GM12875 (cell line): ENCODE data around the gene TRAF3.

Source experiments
- H3K4me3 ChIP-seq: one replicate; pipeline ENCODE4 v1.5.1; 2011; ENCODE audit warnings: low read depth, low read length, control low read depth
- TF ChIP-seq, protein P1 (sequence below): IDR thresholded peaks from 2 replicates; pipeline ENCODE4 v1.5.1; 2011; ENCODE audit warnings: low read depth, mild to moderate bottlenecking, control low read depth, inconsistent platforms, low read length, moderate library complexity, borderline replicate concordance; ENCODE audit not compliant: insufficient read depth

Gene TRAF3

GRCh38 chr14:102805371-102805891 is 28.2 kb downstream of the TRAF3 start:
- TF ChIP-seq, protein P1, sequence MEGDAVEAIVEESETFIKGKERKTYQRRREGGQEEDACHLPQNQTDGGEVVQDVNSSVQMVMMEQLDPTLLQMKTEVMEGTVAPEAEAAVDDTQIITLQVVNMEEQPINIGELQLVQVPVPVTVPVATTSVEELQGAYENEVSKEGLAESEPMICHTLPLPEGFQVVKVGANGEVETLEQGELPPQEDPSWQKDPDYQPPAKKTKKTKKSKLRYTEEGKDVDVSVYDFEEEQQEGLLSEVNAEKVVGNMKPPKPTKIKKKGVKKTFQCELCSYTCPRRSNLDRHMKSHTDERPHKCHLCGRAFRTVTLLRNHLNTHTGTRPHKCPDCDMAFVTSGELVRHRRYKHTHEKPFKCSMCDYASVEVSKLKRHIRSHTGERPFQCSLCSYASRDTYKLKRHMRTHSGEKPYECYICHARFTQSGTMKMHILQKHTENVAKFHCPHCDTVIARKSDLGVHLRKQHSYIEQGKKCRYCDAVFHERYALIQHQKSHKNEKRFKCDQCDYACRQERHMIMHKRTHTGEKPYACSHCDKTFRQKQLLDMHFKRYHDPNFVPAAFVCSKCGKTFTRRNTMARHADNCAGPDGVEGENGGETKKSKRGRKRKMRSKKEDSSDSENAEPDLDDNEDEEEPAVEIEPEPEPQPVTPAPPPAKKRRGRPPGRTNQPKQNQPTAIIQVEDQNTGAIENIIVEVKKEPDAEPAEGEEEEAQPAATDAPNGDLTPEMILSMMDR: no peak
- no peak overlapping the region for H3K4me3 ChIP-seq

DNA sequence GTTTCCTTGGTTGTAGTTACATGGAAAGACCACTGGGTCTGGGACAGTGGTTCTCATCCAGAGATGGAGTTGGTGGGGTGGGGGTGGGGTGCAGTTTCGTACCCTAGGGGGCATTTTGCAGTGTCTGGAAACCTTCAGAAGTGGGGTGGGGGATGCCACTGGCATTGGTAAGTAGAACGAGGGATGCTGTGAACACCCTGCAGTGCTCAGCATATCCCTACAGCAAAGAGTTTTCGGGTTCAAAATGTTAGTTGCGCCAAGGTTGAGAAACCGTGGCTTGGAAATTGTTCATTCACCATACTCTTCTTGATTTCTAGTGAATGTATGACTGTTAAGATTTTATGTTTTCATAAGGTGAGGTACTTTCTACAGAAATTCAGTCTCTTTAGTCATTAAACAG is 28.7 kb downstream of the TRAF3 start:
- no peak overlapping the region for H3K4me3 ChIP-seq
- TF ChIP-seq, protein P1: no peak

- H3K4me3 ChIP-seq: no peak overlapping the region
- TF ChIP-seq, protein P1: no peak
Observed at GRCh38 chr14:102806447-102806846, 29.2 kb downstream of the TRAF3 start.

GRCh38 chr14:102807013-102807406 is 29.8 kb downstream of the TRAF3 start:
- no peak overlapping the region for H3K4me3 ChIP-seq
- TF ChIP-seq, protein P1: no peak

DNA sequence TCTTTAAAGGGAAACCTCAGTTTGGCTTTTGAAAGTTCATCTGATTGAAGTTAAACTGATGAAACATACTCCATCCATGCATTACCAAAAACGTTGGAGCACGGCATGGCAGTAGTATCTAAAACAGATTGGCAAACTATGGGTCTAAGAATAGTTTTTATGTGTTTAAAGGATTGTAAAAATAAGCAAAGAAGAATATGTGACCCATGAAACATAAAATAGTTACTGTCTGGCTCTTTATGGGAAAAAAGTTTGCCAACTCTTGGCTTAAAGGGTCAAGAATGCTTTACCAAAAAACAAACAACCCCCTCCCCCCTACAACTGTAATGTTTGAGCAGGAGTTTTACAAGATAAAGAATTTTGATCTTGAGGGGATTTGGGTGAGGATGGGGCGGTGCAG is 32.6 kb downstream of the TRAF3 start:
- TF ChIP-seq, protein P1: no peak
- no peak overlapping the region for H3K4me3 ChIP-seq

- no peak overlapping the region for H3K4me3 ChIP-seq
- TF ChIP-seq, protein P1: no peak
Observed at GRCh38 chr14:102810523-102810922, 33.3 kb downstream of the TRAF3 start.

- no peak overlapping the region for H3K4me3 ChIP-seq
- TF ChIP-seq, protein P1: no peak
Observed at GRCh38 chr14:102811254-102811963, 34.2 kb downstream of the TRAF3 start.
